HG03520 (cell line): ENCODE data around the gene APLP1.
"Not testable (repeated sequence)": the region's sequence is repeated elsewhere in the genome, so short reads cannot be mapped to it uniquely, and the experiment has no call there.

Experiments
- ATAC-seq: cut with Tn5 transposase; IDR thresholded peaks from one replicate; pipeline ENCODE4 v1.9.1; 2021; ENCODE audit warnings: mild to moderate bottlenecking, moderate library complexity; ENCODE audit not compliant: unreplicated experiment

Gene APLP1

GRCh38 chr19:35903550-35904179 lies 35.3 kb downstream of the APLP1 start:
- ATAC-seq, result no peak

- no peak for ATAC-seq
Observed at GRCh38 chr19:35904311-35905068, 36.1 kb downstream of the APLP1 start.

- no peak for ATAC-seq
Observed at GRCh38 chr19:35905178-35905727, 36.9 kb downstream of the APLP1 start.

GRCh38 chr19:35907377-35907745 lies 39.0 kb downstream of the APLP1 start:
- ATAC-seq, result no peak

- no peak for ATAC-seq
Observed at GRCh38 chr19:35908010-35908441, 39.7 kb downstream of the APLP1 start, which contains the start of gene TYROBP. Gene TYROBP, minus strand, starts transcription at chr19:35908295. Its CDS starts 67 bp downstream, at chr19:35908228.

- ATAC-seq, result no peak
Observed at GRCh38 chr19:35908973-35909683, 40.8 kb downstream of the APLP1 start.

GRCh38 chr19:35909684-35910035 lies 41.3 kb downstream of the APLP1 start:
- no peak for ATAC-seq

GRCh38 chr19:35910355-35910754 lies 42.0 kb downstream of the APLP1 start:
- ATAC-seq, result not testable (repeated sequence)

GRCh38 chr19:35911173-35911572 lies 42.8 kb downstream of the APLP1 start:
- ATAC-seq, result no peak

GRCh38 chr19:35911790-35912189 lies 43.4 kb downstream of the APLP1 start:
- ATAC-seq, result no peak

GRCh38 chr19:35913589-35913988 lies 45.2 kb downstream of the APLP1 start:
- ATAC-seq, result no peak

- no peak for ATAC-seq
Observed at GRCh38 chr19:35915443-35915842, 47.1 kb downstream of the APLP1 start.

- ATAC-seq, result no peak
Observed at GRCh38 chr19:35919306-35919705, 50.9 kb downstream of the APLP1 start.

- no peak for ATAC-seq
Observed at GRCh38 chr19:35921012-35921411, 52.6 kb downstream of the APLP1 start.

GRCh38 chr19:35925501-35925900 lies 57.1 kb downstream of the APLP1 start:
- ATAC-seq, result no peak

- ATAC-seq, result no peak
Observed at GRCh38 chr19:35928507-35928906, 60.1 kb downstream of the APLP1 start.
